CD4-positive, alpha-beta T cell treated with Interleukin-17A for 1 hour (primary cell): ENCODE results near the gene PLEKHA7.

Experiments
- DNase-seq: peaks from one replicate; pipeline ENCODE4 v3.0.0-alpha.2; 2020

Gene PLEKHA7

DNA sequence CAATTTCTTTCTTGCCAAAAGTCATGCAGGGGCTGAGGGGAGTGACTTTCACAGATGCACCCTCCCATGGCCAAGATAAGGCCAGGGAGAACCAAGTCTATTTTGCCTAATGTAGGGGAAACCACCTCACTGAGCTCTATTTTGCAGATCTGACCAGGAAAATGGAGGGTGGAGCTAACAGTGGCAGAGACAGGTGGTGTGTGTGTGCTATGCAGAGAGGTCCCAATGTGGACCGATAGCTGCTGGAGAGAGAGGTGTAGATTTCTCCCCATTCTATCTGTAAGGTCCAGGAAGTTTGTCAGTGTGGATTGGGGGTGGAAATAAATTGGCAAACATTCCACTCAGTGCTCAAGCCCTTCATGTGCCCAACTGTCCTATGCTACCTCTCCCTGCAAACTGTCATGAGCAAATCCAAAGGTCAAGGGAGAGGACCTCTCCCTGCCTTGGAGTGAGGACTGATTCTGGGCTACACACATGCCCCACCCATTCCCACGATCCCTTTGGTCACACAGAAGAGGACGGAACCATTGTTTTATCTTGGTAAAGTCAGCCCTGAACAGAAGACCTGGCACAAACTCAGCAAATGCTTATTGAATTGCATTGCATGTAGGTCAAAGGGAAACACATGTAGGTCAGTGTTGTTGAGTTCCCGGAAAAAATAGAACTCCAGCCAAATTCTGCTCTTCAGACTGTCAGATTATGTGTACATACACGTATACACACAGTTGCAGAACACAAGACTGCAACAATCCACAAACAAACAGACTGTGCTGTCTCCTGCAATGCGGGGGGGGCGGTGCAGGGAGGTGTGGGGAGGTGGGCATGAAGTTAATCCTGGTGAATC lies 209.9 kb downstream of the PLEKHA7 start:
- DNase-seq: peak; percentile 8

DNA sequence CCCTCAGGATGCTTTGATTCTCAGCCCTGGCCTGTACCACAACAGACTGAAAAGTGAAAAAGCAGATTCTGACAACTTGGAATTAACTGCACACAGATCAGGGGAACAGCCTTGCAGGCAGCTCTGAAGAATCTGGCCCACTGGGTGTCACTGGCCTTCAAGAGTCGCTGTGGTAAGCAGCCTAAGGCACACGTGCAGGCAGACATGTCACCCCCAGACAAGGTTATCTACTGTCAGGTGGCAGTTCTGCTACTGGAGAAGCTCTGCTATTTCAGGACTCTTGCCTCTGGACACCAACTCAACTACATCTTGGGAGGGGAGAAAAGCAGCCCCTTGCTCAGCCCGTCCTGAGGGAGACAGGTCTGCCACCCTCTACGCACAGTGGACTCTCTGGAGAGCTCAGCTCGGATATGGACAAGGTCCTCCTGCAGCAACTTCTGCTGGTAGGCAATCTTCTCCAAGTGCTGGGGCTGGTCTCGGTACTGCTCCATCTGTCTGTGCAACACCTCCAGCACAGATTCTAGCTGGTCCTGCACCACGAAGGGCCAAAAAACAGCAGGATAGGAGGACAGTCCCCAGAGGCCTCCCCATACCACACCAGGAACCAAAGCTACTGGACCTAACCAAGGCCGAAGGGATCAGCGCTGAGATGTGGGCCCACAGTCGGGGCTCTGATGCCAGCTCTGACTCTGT lies 212.8 kb downstream of the PLEKHA7 start:
- DNase-seq: no peak

DNA sequence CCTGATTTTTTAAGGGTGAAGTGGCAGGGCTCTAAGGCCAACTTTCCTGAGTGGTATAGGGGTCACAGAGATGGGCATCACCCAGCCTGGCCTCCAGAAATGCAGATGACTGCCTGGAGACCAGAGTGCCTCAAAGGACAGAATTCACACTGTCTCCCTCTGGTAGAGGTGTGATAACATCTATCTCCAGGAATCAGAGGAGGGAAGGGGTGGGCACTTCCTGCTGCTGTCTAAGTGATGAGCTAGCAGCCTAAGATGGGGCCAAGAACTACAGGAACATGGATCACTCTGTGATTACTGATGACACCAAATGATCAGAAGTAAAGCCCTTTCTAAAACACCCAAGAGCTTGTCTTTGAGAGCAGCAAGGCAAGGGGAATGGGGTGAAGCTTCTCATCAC lies 213.8 kb downstream of the PLEKHA7 start:
- no peak for DNase-seq

DNA sequence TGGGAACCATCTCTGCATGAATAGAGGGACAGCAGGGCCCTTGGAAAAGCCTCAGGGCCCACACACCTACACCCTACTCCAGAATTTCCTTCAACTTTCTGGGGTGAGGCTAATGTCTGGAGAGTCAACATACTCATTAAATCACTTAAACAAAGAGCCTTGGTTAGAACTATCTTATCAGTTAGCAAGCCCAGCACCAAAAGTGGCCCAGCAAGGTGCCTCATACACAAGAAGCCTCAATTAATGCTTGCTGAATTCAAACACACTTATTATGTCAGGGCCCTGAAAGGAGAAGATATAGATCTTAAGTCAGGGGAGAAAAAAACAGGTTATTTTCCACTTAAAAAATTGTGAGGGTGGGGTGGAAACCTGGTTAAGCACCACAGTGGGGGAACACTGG lies 214.3 kb downstream of the PLEKHA7 start:
- DNase-seq: no peak

DNA sequence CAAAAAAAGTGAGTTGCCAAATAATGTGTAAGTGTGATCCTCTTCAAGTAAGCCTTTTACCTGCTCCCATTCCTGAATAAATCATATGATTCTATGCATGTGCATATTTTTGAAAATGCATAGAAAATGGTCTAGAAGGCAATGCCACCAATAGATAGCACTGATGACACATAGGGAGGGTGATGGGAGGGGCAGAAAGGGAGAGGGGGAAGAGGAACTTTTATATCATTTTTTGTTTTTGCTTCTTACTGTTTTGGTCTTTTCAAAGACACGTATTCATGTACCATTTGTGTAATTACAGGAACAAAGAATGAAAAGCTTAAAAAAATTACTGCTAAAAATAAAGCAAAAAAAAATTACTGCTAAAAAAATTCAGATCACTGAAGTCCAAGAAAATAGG lies 215.0 kb downstream of the PLEKHA7 start:
- DNase-seq: no peak

DNA sequence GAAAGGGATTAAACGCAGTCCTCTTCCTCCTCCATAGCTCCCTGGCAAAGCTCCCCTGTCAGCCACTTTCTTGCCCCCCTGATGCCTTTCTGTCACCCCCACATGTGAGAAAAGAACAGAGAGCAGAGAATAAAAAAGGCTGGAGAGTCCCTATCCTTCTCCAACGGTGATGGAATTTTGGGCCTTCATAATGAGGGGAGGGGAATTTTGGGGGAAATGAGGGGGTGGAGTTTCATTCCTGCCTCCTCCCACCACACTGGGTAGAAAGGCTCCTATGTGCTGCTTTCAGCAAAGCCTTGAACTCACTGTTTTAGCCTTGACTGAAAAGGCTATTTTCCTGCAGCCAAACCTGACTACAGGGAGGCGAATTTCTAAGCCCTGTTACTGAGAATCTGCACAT lies 216.4 kb downstream of the PLEKHA7 start:
- no peak for DNase-seq

DNA sequence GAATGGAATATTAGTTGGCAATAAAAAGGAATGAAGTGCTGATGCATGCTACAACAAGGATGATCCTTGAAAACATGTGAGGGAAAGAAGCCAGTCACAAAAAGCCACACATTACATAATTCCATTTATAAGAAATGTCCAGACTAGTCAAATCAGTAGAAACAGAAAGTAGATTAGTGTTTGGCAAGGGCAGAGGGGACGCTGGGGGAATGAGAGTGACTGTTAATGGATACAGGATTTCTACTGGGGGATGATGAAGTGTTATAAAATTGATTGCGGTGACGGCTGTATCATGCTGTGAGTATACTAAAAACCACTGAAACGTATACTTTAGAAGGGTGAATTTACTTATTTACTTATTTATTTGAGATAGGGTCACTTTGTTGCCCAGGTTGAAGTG lies 217.9 kb downstream of the PLEKHA7 start:
- DNase-seq: no peak

DNA sequence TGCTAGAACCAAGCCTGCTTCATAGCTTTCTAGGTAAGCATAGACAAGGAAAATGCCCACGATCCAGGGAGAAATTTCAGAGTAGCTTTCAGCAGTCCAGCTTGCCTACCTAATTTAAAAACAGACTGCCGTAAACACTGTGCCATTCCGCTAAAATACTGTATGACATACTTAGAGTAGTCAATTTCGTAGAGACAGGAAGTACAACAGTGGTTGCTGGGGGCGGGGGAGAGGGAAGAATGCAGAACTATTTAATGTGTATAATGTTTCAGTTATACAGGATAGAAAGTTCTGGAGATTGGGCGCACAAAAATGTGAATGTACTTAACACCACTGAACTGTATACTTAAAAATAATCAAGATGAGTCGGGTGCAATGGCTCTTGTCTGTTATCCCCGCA lies 219.1 kb downstream of the PLEKHA7 start:
- DNase-seq: no peak

DNA sequence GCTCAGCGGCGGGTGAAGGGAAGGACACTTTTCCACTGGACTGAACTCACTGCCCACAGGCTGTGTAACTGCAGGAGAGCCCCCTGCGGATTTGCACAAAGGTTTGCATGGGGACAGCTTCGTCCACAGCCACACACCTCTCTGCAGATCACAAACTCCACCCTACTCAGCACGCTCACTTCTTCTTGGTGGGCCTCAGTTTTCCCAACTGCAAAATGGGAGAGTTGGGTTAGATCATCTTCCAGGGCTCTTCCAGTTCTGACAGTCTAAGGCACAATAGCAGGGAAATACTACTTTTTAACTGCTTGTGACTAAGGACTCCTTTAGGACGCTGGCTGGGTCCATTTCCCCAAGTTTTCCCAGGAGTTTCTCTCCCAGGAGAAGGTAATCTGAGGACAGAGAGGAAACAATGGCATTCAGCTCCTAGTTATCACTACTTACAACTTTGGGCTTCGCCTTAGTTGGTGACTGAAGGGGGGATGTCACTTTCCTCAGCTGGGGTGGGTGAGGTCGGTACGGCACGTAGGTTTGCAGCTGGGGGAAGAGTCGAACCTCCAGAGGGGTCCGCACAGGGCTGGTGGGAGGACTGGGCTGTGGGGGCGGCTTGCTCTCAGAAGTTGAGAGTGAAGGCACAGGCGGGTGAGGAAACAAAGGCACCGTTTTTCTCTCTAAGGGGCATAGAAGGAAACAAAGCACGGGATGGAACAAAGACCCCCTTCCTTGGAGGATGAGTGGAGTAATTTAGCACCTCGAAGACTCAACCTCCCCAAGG lies 220.0 kb downstream of the PLEKHA7 start:
- no peak for DNase-seq

DNA sequence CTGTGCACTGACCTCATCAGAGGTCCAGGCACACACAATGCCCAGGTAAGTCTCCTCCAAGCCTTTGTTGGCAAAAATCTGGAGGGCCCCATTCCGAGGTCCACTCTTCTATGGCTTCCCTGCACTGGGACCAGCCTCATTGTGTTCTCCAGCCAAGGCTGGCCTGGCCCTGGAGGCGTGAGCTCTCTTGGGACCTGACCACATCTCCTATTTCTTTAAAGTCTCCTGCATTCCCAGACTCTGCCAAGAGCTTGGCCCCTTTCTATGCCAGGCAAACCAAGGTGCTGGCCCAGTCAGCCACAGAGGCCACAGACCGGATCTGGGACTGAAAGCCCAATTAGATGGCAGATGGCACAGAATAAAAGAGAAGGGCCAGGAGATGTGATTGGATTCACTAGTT lies 220.7 kb downstream of the PLEKHA7 start:
- DNase-seq: no peak

DNA sequence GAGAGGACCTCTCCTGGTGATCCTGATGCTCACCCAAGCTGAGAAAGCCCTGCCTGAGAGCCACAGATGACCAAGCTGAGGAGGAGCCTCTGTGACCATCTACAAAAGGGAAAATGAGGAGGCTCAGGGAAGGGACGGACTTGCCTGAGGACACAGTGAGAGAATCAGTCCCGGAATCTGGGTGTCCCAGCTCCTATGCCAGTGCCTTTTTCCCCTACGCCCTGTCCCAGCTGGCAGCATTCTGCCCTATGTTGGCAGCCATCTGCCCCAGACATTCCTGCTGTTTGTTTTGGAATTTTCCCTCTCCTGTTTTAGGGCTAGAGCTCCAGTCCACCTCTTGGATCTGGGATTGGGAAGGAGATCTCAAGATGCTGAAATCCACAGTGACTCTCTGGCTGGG lies 221.2 kb downstream of the PLEKHA7 start:
- no peak for DNase-seq

DNA sequence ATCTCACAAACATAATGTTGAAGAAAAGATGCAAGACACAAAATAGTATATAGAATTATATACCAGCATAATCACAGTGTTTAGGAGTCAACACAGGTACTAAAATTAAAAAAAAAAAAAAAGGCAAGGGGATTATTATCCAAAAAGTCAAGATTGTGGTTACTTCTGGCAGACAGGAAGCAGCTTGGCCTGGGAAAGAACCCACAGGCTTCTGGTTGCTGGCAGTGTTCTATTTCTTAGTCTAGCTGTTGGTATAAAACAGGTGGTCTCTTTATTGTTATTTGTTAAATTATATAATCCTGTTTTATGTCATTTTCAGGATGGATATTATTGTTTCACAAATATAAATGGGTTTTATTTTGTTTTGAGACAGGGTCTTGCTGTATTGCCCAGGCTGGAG lies 221.8 kb downstream of the PLEKHA7 start:
- no peak for DNase-seq

DNA sequence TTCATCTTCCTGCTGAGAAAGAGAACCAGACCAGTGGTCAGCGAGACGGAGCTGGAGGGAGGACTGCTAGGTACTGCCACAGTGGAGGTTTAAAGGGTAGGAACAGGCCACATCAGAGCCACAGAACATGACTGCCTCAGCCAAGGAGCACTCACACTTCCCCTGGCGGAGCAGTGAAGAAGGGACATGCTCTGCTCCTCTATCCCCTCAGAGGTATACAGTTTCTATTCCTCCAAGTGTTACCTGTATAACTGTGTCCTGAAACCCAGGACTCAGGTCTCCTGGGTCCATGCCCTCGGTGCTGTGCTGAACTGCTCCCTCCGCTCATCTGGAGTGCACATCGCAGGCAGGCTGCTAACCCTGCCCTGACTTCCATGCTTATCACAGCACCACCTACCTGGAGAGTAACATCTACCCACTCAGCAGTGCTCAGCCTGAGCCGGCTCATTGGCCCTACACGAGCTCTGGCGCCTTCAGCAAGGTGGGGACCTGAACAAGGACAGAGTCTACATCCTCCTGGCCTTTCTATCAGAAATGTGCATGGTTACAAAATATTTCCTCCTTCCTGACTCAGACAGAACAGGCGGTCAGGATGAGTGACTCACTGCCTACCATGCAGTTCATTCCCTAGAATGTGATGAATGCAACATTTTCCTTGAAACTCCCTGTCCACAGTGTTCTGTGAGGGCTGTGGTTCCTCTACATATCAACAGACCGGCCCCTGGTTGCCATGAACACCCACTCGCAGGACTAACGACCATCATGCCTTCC lies 222.8 kb downstream of the PLEKHA7 start:
- DNase-seq: no peak

DNA sequence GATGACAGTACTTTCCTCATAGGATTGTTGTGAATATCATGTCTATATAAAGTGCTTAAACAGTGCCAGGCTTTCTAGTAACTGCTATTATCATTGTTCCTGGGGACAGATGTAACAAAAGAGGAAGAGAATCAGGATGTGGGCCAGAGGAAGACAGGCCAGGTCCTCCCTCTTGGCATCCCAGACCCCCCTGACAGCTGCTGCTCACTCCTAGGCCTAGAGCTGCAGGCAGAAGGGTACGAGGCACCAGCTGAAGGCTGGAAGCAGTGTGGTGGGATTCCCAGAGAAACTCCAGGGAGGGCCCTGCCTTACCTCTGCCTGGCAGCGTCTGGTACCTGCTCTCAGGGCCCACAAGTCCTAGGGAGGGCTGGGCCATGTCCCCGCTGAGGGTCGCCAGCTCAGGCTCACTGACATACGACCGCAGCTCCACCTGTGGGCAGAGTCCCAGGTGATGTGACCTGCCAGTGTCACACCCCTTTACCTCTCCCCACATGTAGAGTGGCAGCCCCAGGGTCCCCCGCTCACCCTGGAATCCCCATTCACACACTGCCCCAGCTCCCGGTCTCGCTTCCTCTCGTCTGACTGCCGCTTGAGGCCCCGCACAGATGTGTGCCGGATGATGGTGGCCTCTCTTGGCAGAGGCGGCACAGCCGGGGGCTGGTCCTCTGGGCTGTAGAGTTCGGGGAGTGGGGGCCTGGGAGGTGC lies 223.6 kb downstream of the PLEKHA7 start:
- DNase-seq: no peak

DNA sequence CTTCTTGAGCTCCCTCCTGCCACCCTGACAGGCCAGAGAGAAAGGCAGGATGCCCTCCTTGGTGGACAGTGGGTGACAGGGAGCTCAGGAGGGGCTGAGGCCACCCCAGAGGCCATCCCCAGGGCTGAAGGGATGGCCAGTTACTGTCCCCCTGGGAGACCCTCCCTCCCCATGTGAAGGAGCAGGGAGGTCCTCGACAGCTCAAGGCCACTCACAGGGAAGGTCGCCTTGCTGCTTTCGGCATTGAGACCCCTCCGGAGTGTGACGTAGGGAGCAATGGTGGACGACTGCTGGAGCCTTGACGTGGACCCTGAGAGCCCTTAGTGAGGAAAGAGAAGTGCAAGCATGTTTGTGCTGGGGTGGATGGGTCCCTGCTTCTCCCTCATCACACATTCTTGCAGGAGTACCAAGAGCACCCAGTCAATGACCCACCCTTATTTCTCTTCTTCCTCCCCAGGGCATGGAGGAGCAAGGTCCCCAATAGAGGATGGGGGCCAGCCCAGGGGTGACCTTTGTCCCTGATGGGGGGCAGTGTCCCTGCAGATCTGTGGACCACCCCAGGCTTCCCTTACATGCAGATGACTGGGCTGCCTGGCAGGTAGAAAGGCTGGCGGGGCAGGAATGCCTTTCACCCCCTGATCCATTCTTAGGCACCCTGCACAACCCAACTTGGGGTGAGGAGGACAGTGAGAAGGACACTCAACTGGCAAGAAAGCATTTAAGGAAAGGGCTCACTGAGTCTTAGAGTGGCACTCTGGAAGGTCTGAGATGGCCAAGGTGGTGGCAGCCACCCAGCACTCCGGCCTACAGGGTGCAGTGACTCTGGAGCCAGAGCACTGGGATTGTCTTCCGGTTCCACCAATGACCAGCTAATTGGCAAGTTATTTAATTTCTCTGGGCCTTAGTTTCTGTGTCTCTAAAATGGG lies 224.4 kb downstream of the PLEKHA7 start:
- no peak for DNase-seq

DNA sequence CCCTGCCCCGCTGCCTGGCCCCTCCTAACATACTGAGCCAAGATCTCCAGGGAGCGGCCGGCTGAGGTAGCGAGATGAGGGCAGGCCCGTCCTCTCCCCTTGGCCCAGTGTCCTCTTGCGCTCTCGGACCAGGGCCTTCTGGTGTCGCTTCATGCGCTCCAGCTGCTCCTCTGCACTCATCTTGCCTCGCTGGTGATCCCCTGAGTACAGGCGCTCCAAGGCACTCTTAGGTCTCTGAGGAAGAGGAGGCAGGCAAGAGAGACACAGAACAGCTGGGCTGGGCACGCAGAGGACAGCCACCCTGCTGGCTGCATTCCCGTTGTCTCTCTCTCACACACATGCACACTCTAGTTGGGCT lies 225.2 kb downstream of the PLEKHA7 start:
- no peak for DNase-seq

DNA sequence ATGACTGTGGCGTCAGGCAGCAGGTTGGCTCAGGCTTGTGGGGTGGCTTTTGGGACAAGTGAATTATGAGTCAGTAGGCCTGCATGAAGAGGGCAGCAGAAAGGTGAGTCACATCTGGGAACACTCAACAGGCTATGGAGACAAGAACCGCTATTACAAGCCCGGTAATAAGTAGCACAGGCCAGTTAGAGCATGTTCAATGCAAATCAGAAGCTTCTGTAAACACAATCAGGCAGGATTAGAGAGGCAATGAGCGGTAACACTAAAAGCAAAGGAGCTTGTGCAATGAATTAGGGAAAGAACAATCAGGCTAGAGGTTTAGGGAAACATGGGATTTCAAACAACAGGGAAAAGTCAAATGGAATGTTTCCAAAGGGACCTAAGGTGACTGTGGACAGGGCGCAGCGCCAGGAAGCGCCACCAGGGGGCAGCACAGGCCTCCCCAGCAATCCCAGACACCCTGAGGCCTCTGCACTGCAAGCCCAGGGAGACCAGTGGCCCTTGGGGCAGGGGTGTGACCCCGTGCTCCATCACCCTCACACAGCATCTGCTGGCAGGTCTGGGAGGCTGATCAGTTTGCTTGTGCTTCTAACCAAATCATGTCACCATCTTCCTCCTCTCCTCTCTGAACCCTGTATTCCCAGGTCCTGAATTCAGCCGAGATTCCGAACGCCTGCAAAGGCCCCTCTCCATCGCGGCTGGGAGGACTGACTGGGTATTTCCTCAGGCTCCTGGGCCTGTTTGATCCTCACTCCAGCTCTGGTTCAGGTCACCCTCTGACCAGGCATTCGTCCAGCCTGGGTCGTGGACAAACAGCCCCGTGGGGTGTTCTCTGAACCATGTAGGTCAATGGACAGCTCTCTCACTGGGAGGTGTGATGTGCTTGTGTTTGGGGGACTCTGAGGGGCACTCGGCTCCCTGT lies 225.8 kb downstream of the PLEKHA7 start:
- DNase-seq: peak; percentile 50

DNA sequence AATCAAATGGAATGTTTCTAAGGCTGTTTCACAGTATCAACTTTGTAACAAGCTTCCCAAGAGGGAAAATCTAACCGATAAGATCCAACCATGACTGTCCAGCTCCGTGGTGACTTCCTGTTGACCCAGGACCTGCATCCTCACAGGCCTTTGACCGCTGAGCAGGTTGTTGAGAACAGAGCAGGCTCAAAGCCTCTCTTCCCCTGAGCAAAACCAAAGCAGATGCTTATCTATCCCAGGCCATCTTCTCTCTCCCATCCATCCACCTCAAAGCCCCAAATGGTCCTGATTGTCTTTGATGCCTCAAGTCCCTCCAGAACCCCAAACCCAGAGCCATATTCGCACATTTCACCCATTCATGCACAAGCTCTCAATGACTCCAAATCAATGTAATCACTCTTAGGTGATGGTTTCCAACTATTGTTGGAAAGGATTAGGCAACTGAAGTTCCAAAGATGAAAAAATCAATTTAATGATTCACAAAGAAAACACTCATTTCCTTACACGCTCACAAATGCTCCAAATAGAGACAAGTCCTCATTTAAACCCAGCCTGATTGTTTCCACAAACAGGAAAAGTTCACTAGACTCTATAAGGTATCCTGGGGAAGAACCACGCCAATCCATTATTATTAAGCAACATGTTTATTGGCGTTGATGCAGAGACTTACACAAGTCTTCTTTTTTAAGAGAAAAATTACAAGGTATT lies 227.0 kb downstream of the PLEKHA7 start:
- DNase-seq: no peak

DNA sequence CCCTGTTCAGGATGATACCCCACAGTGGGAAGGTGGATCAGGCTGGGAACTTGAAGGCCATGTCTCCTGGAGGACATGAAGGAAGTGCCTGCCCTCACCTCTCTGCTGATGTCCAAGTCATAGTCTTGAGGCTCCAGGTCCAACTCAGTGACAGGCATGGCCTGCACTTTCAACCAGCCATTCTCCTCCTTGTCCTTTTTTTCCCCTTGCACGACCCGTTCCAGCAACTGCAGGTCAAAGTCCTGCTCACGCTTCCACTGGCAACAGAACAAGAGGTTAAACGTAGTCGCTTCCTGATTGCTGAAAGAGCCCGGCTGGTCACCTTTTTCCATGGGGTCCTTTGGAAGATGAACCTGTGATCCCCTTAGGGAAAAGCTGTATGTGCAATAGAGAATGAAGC lies 228.1 kb downstream of the PLEKHA7 start:
- no peak for DNase-seq
